B cell (primary cell): Measurements from ENCODE around the gene CPSF6. TPM values are rescaled to one million over a fixed set of nuclear protein-coding genes. Genes with fewer than 3 reads are reported as not detected.

Source experiments
- ATAC-seq: fragments of 200-7000 bp; cut with Tn5 transposase; one replicate; pipeline ENCODE4 v1.10.0; 2021; ENCODE audit warnings: low read depth, mild to moderate bottlenecking, moderate number of reproducible peaks, moderate library complexity
- CTCF ChIA-PET: fragments of 350-600 bp; sonication (Branson Sonifier 250); formaldehyde crosslinking; loops from one replicate; lab custom pipeline; 2021; ENCODE audit warnings: antibody characterized with exemption, inconsistent platforms; lab: Charles Lee
- POLR2A ChIA-PET: fragments of 350-600 bp; sonication (Branson Sonifier 250); formaldehyde crosslinking; loops from one replicate; lab custom pipeline; 2021; ENCODE audit warnings: antibody characterized with exemption; lab: Charles Lee
- DNase-seq: peaks from one replicate; pipeline ENCODE4 v3.0.0; 2013
- H2AFZ ChIP-seq: 2 replicates; pipeline ENCODE4 v1.6.1; 2012; ENCODE audit warnings: mild to moderate bottlenecking, low read depth, low read length; ENCODE audit not compliant: insufficient read depth, poor library complexity, severe bottlenecking
- H3K27ac ChIP-seq, 2 donors: 1 replicate in 1 of 2; 2 replicates in 1 of 2; pipeline ENCODE4 v1.5.1; 2012 to 2013; ENCODE audit warnings: low read length in 2 of 2, mild to moderate bottlenecking in 2 of 2, moderate library complexity in 1 of 2
- H3K27me3 ChIP-seq, 4 experiments: fragments of 200-600 bp in 1 of 4; sonication (generic) in 1 of 4; replicated peaks in 1 of 4; 1 replicate in 2 of 4; 2 replicates in 2 of 4; pipeline versions ENCODE4 v1.6.1 to v1.7.0; 2013 to 2016; ENCODE audit warnings: low read length in 3 of 4, mild to moderate bottlenecking in 2 of 4, mixed read lengths in 1 of 4, moderate library complexity in 1 of 4; ENCODE audit not compliant: insufficient read depth in 4 of 4, control insufficient read depth in 3 of 4; ENCODE audit errors: control extremely low read depth in 1 of 4
- H3K36me3 ChIP-seq, 2 experiments: replicated peaks in 1 of 2; 1 replicate in 1 of 2; 2 replicates in 1 of 2; pipeline versions ENCODE4 v1.6.1 to v1.7.1; 2013; ENCODE audit warnings: low read length in 1 of 2; ENCODE audit not compliant: insufficient read depth in 2 of 2, control insufficient read depth in 1 of 2; ENCODE audit errors: control extremely low read depth in 1 of 2, extremely low read depth in 1 of 2
- H3K4me1 ChIP-seq, 2 donors: fragments of 200-600 bp in 1 of 2; sonication (generic) in 1 of 2; 1 replicate in 1 of 2; 2 replicates in 1 of 2; pipeline versions ENCODE4 v1.5.1 to v1.6.1; 2013 to 2017; ENCODE audit warnings: low read length in 2 of 2; ENCODE audit not compliant: control insufficient read depth in 2 of 2, insufficient read depth in 2 of 2
- H3K4me2 ChIP-seq: replicated peaks from 2 replicates; pipeline ENCODE3; 2012; ENCODE audit warnings: mild to moderate bottlenecking, low read depth, low read length; ENCODE audit not compliant: poor library complexity, severe bottlenecking
- H3K4me3 ChIP-seq, 5 experiments: fragments of 200-600 bp in 1 of 5; sonication (generic) in 1 of 5; 1 replicate in 3 of 5; 2 replicates in 2 of 5; pipeline versions ENCODE4 v1.5.1 to v1.7.0; 2011 to 2016; ENCODE audit warnings: low read length in 4 of 5, mild to moderate bottlenecking in 4 of 5, low read depth in 2 of 5, control low read depth in 1 of 5, moderate library complexity in 1 of 5; ENCODE audit not compliant: insufficient read depth in 1 of 5; ENCODE audit errors: control extremely low read depth in 1 of 5, extremely low read depth in 1 of 5
- H3K79me2 ChIP-seq: fragments of 200-600 bp; sonication (generic); one replicate; pipeline ENCODE4 v1.6.0; 2016; ENCODE audit warnings: low read length; ENCODE audit not compliant: control insufficient read depth, insufficient read depth
- H3K9ac ChIP-seq: fragments of 200-600 bp; sonication (generic); 2 replicates; pipeline ENCODE4 v1.6.1; 2017; ENCODE audit warnings: mild to moderate bottlenecking, low read length, moderate library complexity
- H3K9me3 ChIP-seq, 3 donors: one replicate each; pipeline versions ENCODE4 v1.6.1 to v1.7.1; 2013; ENCODE audit warnings: low read length in 2 of 3; ENCODE audit not compliant: control insufficient read depth in 2 of 3, insufficient read depth in 1 of 3; ENCODE audit errors: control extremely low read depth in 1 of 3
- H4K20me1 ChIP-seq: 2 replicates; pipeline ENCODE4 v1.6.0; 2012; ENCODE audit warnings: mild to moderate bottlenecking, low read length; ENCODE audit not compliant: insufficient read depth, control insufficient read depth, poor library complexity, severe bottlenecking
- H3K27ac Mint-ChIP-seq: one replicate; pipeline ENCODE4 v1.8.0; 2021; ENCODE audit warnings: mixed read lengths
- H3K27me3 Mint-ChIP-seq: one replicate; pipeline ENCODE4 v1.8.0; 2021; ENCODE audit warnings: mixed read lengths
- H3K4me1 Mint-ChIP-seq: one replicate; pipeline ENCODE4 v1.8.0; 2021; ENCODE audit warnings: mixed read lengths
- H3K4me3 Mint-ChIP-seq: one replicate; pipeline ENCODE4 v1.8.0; 2021; ENCODE audit warnings: mixed read lengths
- H3K9me3 Mint-ChIP-seq: one replicate; pipeline ENCODE4 v1.8.0; 2022; ENCODE audit warnings: mixed read lengths; ENCODE audit not compliant: insufficient read depth
- CTCF ChIP-seq: fragments of 200-600 bp; IDR thresholded peaks from one replicate; pipeline ENCODE4 v1.8.0; 2022; ENCODE audit warnings: antibody characterized with exemption, mild to moderate bottlenecking
- EZH2 ChIP-seq: IDR thresholded peaks from 2 replicates; pipeline ENCODE4 v1.6.1; 2012; ENCODE audit warnings: borderline replicate concordance, low read depth, mild to moderate bottlenecking, moderate library complexity, low read length; ENCODE audit not compliant: insufficient read depth, poor library complexity, severe bottlenecking
- WGBS: methylation state at CpG from one replicate; pipeline ENCODE4 v1.1.5; 2013; ENCODE audit warnings: missing lambda C conversion rate; ENCODE audit not compliant: insufficient coverage; 5-methylcytosine and 5-hydroxymethylcytosine counted together
- intact Hi-C: fragments of 100-400 bp; cut with micrococcal nuclease; formaldehyde crosslinking; loops from one replicate; pipeline ENCODE4 v1.10.0; 2022
- polyA plus RNA-seq: library from polyadenylated mRNA; depleted of rRNA; stranded (reverse); fragments of >200 nt; gene quantifications from 2 replicates; pipeline ENCODE4 v1.2.3, GENCODE V29; 2012
- total RNA-seq, 2 donors: library from RNA; stranded (reverse); fragments of 120-200 nt in 1 of 2; gene quantifications; 1 replicate in 1 of 2; 2 replicates in 1 of 2; pipeline versions ENCODE4 v1.2.3 to v1.2.4, GENCODE V29; 2013 to 2022

Gene CPSF6
- total and polyA plus RNA-seq, 2 donors (not counting 1 experiment from before 2014, with no cell fraction given) = 22.3 to 108 TPM

DNA sequence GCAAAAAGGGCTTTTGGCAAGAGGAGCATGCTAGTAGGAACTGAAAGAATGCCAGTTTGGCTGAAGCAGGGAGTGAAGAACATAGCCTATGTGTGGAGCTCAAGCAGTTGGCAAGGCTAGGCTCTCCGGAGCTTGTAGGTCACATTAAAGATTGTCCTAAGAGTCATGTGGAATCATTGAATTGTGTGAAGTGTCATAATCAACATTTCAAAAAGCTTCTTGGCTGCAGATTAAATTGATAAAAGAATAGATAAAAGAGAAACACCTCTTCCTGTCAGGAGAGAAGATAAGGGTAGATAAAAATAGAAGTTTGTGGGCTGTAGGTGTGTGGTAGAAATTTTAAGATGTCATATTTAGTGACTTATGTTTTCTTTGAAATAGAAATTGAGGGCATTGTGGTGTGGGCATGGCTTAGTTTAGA, 36.1 kb downstream of the CPSF6 start:
- H3K4me1 Mint-ChIP-seq = peaks cover 4% of the 10 kb centered on the region
- peak overlapping the region; percentile 29 for H3K27ac Mint-ChIP-seq
- H3K4me2 ChIP-seq = no peak overlapping the region
- H3K4me3 ChIP-seq = no peak overlapping the region
- POLR2A ChIA-PET = no interaction called here
- H3K36me3 ChIP-seq = peaks cover 2 to 3% of the 10 kb centered on the region in 2 experiments
- no peaks in the 10 kb centered on the region for H4K20me1 ChIP-seq
- H3K9ac ChIP-seq = no peak overlapping the region
- no peaks in the 10 kb centered on the region for H3K4me1 ChIP-seq
- no peaks in the 10 kb centered on the region for H3K27me3 ChIP-seq
- ATAC-seq (no peak), DNase-seq (no peak)
- no peak overlapping the region for H3K27ac ChIP-seq
- intact Hi-C loops = no loop called here
- H3K9me3 Mint-ChIP-seq = no peaks in the 10 kb centered on the region
- no CpG with 5 or more reads among the region's 1 CpG for WGBS
- TF ChIP-seq CTCF = no peak
- no peaks in the 10 kb centered on the region for H3K9me3 ChIP-seq
- CTCF ChIA-PET = no interaction called here
- H3K27me3 Mint-ChIP-seq = no peaks in the 10 kb centered on the region
- H2AFZ ChIP-seq = no peak overlapping the region
- no peak overlapping the region for H3K4me3 Mint-ChIP-seq
- H3K79me2 ChIP-seq = no peaks in the 10 kb centered on the region

DNA sequence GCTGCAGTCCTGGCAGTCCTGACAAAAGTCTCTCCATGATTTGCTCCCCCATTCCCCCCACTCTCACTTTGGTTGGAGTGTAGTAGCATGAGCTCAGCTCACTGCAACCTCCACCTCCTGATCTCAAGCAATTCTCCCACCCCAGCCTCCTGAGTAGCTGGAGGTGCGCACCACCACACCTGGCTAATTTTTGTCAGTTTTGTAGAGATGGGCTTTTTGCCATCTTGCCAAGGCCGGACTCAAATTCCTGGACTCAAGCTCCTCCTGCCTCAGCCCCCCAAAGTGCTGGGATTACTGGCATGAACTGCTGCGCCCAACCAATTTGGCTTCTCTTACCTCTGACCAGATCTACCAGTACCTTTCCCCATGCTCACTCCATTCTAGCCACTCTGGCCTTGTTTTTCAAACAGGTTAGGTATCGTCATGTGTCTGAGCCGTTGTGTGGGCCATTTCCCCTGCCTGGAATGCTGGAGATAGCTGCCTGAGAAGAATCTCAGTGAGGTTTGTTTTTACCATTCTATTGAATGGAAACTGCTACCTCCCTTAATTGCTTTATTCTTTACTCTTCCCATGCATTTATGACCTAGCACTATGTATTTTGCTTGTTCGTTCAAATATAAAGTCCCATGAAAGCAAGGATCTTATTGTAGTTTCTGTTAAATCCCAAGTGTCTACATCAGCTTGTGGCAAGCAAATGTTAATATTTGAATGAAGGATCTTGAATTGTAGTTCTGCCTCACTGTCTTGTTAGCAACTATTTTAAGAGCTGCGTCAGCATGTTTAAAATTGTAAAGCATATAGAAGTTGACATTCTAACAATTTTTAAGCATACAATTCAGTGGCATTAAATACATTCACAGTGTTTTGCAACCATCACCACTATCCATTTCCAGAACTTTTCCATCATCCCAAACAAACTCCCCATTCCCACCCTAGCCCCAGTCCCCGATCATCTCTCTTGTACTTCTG, 39.7 kb downstream of the CPSF6 start:
- Mint-ChIP-seq H3K4me3 (no peak overlapping the region), H3K9me3 (no peaks in the 10 kb centered on the region), H3K27ac (no peak overlapping the region), H3K27me3 (no peaks in the 10 kb centered on the region), H3K4me1 (peaks cover 10% of the 10 kb centered on the region)
- Histone ChIP-seq H3K4me2 (no peak overlapping the region), H2AFZ (no peak overlapping the region), H3K4me1 (peaks cover 2 to 4% of the 10 kb centered on the region in 2 donors), H4K20me1 (no peaks in the 10 kb centered on the region), H3K27me3 (peaks cover 0 to under 1% (median 0%) of the 10 kb centered on the region in 4 experiments), H3K4me3 (no peak overlapping the region), H3K79me2 (no peaks in the 10 kb centered on the region), H3K27ac (no peak overlapping the region), H3K9me3 (no peaks in the 10 kb centered on the region), H3K36me3 (no peaks in the 10 kb centered on the region), H3K9ac (no peak overlapping the region)
- 100% methylated on average over 3 of the region's 8 CpGs for whole genome bisulfite sequencing
- ChIA-PET CTCF (no interaction called here), POLR2A (no interaction called here)
- ATAC-seq = no peak
- intact Hi-C loops = no loop called here
- no peak for TF ChIP-seq CTCF
- TF ChIP-seq EZH2 = no peak
- DNase-seq = no peak
